ENCODE results near the gene HLA-E. TPM values are rescaled to one million over a fixed set of nuclear protein-coding genes. Genes with fewer than 3 reads are reported as not detected.
A peak's percentile ranks its signal among the peaks of the same experiment; 100 is the strongest.

The HLA-E gene
- 484 and 488 TPM in 2 replicates for total RNA-seq

- H3K27ac Mint-ChIP-seq: peak within 1 kb of the TSS; percentile 97
- H3K27me3 Mint-ChIP-seq: no peaks in the 10 kb centered on the region
- peaks cover 4% of the 10 kb centered on the region for H3K9me3 Mint-ChIP-seq
- H3K36me3 Mint-ChIP-seq (ENCODE audit: low read depth): peaks cover 54% of the 10 kb centered on the region
- intact Hi-C loops (cut with micrococcal nuclease): loop anchor here (1.0 to 10.0 kb wide), 6 partner anchors 20 to 325 kb away; partner anchors contain the start of genes DHX16, GNL1, MRPS18B and PPP1R10
- H3K4me3 Mint-ChIP-seq: peak within 1 kb of the TSS; percentile 100
- peaks cover 52% of the 10 kb centered on the region for H3K4me1 Mint-ChIP-seq
- DNase-seq: peak; percentile 98
These were observed at the start of gene HLA-E for GRCh38 chr6:30489081-30490025. Gene HLA-E, plus strand, starts transcription at chr6:30489509. Its CDS starts 23 bp downstream, at chr6:30489532.

DNA sequence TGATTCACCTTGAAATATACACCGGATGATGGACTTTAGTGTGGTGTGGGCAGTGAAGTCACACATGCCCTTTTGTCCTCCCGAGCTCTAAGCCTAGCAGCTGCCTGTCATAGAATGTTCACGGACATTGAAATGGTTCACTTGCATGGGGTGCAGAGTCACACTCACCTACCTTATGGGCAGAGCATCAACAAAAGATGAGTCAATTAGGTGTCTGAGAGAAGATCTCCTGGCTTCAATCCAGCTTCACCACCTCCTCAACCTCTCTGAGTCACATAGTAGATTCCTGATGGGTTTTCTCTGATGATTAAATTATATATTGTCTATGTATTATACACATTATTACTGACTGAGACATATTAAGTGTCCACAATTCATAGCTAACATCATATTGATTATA lies 48.1 kb upstream of the HLA-E start:
- no peaks in the 10 kb centered on the region for H3K36me3 Mint-ChIP-seq (ENCODE audit: low read depth)
- peaks cover 3% of the 10 kb centered on the region for H3K4me1 Mint-ChIP-seq
- intact Hi-C loops (cut with micrococcal nuclease): no loop called here
- H3K4me3 Mint-ChIP-seq: no peak overlapping the region
- H3K27ac Mint-ChIP-seq: no peak overlapping the region
- no peaks in the 10 kb centered on the region for H3K9me3 Mint-ChIP-seq
- DNase-seq: no peak
- H3K27me3 Mint-ChIP-seq: peaks cover 82% of the 10 kb centered on the region

DNA sequence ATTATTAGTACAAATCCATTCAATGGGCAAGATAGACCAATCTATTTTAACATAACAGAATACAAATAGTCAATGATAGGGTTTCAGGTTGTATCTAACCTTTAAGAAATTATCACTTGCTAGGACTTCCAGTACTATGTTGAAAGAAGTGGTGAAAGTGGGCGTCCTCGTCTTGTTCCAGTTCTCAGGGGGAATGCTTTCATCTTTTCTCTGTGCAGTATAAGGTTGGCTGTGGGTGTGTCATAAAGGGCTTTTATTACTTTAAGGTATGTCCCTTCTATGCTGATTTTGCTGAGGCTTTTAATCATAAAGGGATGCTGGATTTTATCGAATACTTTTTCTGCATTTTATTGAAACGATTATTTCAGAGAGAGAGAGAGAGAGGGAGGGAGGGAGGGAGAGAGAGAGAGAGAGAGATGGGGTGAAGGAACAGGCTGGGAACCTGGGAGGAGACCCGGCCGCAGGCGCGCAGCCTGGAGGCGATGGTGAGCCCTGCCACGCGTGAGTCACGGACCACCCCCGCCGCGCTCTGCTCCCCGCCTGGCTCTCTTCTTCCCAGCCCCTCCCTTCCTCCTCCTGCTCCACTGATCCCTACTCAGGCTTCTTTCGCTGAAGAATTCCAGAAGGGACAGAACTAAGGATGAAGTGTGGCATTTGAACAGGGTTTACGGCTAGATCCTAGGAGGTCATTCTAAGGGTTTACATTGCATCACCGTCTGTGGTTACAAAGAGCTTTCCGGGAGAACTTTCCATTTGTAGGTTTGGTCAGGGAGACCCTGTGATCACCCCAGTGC lies 45.5 kb upstream of the HLA-E start:
- DNase-seq: no peak
- Mint-ChIP-seq H3K27ac (no peak overlapping the region), H3K9me3 (no peaks in the 10 kb centered on the region), H3K27me3 (peaks cover 86% of the 10 kb centered on the region), H3K4me3 (no peak overlapping the region), H3K4me1 (peaks cover 3% of the 10 kb centered on the region), H3K36me3 (ENCODE audit: low read depth) (no peaks in the 10 kb centered on the region)
- intact Hi-C loops (cut with micrococcal nuclease): no loop called here

DNA sequence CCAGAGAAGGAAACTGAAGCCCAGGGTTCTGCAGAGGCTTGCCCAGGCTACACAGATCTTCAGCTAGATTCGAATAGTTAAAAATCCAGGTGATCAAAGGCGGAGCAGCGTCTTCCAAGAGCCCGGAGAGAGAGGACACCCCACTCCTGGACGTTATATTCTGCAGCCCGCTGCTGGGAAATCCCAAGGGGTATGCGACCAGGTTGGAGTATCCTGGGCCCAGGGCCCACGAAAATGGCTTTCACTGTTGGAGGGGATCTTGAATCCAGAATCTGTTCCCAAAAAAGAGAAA lies 44.9 kb upstream of the HLA-E start:
- Mint-ChIP-seq H3K27me3 (peaks cover 86% of the 10 kb centered on the region), H3K36me3 (ENCODE audit: low read depth) (no peaks in the 10 kb centered on the region), H3K4me1 (peaks cover 3% of the 10 kb centered on the region), H3K9me3 (no peaks in the 10 kb centered on the region), H3K4me3 (no peak overlapping the region), H3K27ac (no peak overlapping the region)
- no peak for DNase-seq
- intact Hi-C loops (cut with micrococcal nuclease): no loop called here

- H3K27me3 Mint-ChIP-seq: peaks cover 85% of the 10 kb centered on the region
- H3K4me1 Mint-ChIP-seq: peaks cover 12% of the 10 kb centered on the region
- no peak for DNase-seq
- no peak overlapping the region for H3K27ac Mint-ChIP-seq
- no peak overlapping the region for H3K4me3 Mint-ChIP-seq
- intact Hi-C loops (cut with micrococcal nuclease): no loop called here
- H3K9me3 Mint-ChIP-seq: no peaks in the 10 kb centered on the region
- no peaks in the 10 kb centered on the region for H3K36me3 Mint-ChIP-seq (ENCODE audit: low read depth)
These were observed 43.0 kb upstream of the HLA-E start for GRCh38 chr6:30446259-30446658.

GRCh38 chr6:30447237-30447636 lies 42.1 kb upstream of the HLA-E start:
- intact Hi-C loops (cut with micrococcal nuclease): no loop called here
- H3K4me1 Mint-ChIP-seq: peaks cover 21% of the 10 kb centered on the region
- DNase-seq: no peak
- no peaks in the 10 kb centered on the region for H3K36me3 Mint-ChIP-seq (ENCODE audit: low read depth)
- H3K9me3 Mint-ChIP-seq: no peaks in the 10 kb centered on the region
- no peak overlapping the region for H3K27ac Mint-ChIP-seq
- H3K27me3 Mint-ChIP-seq: peaks cover 86% of the 10 kb centered on the region
- H3K4me3 Mint-ChIP-seq: no peak overlapping the region

GRCh38 chr6:30450548-30450908 lies 38.8 kb upstream of the HLA-E start:
- intact Hi-C loops (cut with micrococcal nuclease): loop anchor here (5.0 kb wide), 3 partner anchors 38 to 348 kb away; no protein-coding TSS in a partner anchor
- Mint-ChIP-seq H3K36me3 (ENCODE audit: low read depth) (no peaks in the 10 kb centered on the region), H3K27me3 (peaks cover 87% of the 10 kb centered on the region), H3K9me3 (no peaks in the 10 kb centered on the region), H3K4me1 (peaks cover 26% of the 10 kb centered on the region), H3K4me3 (peak overlapping the region; percentile 64), H3K27ac (no peak overlapping the region)
- DNase-seq: no peak

DNA sequence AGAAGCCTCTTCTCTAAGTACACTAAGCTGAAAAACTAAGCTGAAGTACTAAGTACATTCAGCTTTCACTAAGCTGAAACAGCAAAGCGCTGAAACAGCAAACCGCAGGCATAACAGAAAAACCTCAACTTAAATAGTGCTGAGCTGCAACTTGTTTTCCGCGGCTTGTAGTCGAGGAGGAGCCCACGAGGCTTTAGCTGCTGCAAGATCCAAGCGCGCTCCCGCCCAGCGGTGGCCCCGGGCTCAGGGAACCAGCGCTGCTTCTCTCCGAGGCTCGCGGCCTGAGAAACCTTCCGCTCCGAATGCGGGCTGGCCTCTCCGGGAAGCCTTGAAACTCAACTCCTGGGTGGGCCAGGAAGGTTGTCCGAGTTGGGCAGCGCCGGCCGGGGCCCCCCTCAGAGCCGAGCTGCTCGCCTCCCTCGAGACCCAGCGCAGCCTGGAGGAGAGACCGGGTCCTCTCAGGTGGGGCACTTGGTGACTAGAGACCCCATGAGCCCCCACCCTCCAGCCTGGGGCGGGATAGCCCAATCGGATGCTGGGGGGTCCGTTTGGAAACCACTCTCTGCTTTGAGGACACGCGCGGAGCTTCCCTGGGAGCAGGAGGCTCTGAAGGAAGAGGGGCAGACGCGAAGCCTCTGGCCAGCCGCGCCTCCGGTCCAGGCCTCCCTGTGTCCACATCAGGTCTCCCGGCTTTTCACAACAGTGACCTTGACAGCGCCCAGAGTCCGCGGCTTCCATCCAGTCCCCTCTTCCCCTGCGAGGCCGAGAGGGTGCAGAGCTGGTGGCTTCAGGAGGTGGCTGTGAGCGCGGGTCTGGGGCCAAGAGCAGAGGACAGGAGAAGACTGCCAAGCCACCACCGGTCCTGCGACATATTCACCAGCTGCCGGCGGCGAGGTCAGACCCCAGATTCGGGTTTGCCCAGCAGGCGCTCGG lies 38.1 kb upstream of the HLA-E start:
- Mint-ChIP-seq H3K27me3 (peaks cover 86% of the 10 kb centered on the region), H3K4me1 (peaks cover 26% of the 10 kb centered on the region), H3K4me3 (peak overlapping the region; percentile 64), H3K9me3 (no peaks in the 10 kb centered on the region), H3K27ac (no peak overlapping the region), H3K36me3 (ENCODE audit: low read depth) (no peaks in the 10 kb centered on the region)
- intact Hi-C loops (cut with micrococcal nuclease): loop anchor here (5.0 kb wide), 3 partner anchors 39 to 349 kb away; no protein-coding TSS in a partner anchor
- DNase-seq: peak; percentile 91

DNA sequence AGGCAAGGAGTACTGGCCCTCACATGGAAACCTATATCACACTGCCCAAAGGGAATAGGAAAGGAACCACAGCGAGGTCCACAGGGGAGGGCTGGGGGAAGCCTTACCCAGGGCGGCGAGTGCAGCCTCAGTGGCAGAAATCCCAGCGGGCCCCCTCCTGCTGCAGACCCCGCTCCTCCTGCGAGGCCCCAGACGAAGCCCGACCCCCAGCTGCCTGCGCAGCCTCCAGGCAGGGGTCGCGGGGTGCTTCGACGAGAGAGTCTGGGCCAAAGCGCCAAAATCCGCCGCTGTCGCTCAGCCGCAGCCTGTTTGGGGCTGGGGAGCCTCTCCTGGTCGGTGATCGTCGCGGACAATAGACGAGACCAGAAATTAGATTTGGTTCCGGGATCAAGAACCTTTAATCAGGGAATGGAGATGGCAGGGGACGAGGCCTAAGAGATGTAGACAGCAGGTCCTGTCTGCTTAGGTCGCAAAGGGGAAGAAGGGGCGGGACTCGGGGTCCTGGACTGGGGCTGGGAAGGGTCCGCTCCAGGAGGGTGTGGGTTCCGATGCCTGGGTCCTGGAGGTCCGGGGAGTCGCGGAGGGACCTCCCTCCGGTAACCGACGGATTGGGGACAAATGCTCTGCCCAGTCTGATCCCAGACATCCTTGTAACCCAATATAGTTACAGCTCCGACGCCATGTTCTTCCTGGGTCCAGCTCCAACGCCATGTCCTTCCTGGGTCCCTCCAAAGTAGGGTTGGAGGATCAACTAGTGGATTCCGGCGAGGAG lies 36.4 kb upstream of the HLA-E start:
- Mint-ChIP-seq H3K4me1 (peaks cover 26% of the 10 kb centered on the region), H3K27me3 (peaks cover 82% of the 10 kb centered on the region), H3K9me3 (no peaks in the 10 kb centered on the region), H3K36me3 (ENCODE audit: low read depth) (no peaks in the 10 kb centered on the region), H3K4me3 (peak overlapping the region; percentile 45), H3K27ac (no peak overlapping the region)
- no peak for DNase-seq
- intact Hi-C loops (cut with micrococcal nuclease): loop anchor here (1.0 to 5.0 kb wide), 4 partner anchors 10 to 351 kb away; no protein-coding TSS in a partner anchor

GRCh38 chr6:30453508-30454116 lies 35.7 kb upstream of the HLA-E start:
- Mint-ChIP-seq H3K9me3 (no peaks in the 10 kb centered on the region), H3K36me3 (ENCODE audit: low read depth) (no peaks in the 10 kb centered on the region), H3K27me3 (peaks cover 82% of the 10 kb centered on the region), H3K4me3 (peak overlapping the region; percentile 45), H3K4me1 (peaks cover 26% of the 10 kb centered on the region), H3K27ac (no peak overlapping the region)
- intact Hi-C loops (cut with micrococcal nuclease): loop anchor here (1.0 to 5.0 kb wide), 4 partner anchors 10 to 351 kb away; no protein-coding TSS in a partner anchor
- DNase-seq: peak; percentile 97

DNA sequence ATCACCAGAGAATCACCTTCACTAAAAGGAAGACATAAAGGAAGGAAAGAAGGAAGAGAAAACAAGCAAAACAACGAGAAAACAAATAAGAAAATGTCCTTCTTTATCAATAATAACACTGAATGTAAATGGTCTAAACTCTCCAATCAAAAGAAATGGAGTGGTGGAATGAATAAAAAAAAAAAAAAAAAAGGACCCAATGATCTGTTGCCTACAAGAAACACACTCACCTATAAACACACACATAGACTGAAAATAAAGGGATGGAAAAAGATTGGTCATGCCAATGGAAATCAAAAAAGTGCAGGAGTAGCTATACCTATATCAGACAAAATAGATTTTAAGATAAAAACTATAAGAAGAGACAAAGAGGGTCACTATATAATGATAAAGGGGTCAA lies 30.2 kb upstream of the HLA-E start:
- Mint-ChIP-seq H3K4me3 (no peak overlapping the region), H3K27ac (no peak overlapping the region), H3K4me1 (peaks cover 8% of the 10 kb centered on the region), H3K36me3 (ENCODE audit: low read depth) (no peaks in the 10 kb centered on the region), H3K27me3 (peaks cover 88% of the 10 kb centered on the region), H3K9me3 (peaks cover 8% of the 10 kb centered on the region)
- DNase-seq: no peak
- intact Hi-C loops (cut with micrococcal nuclease): no loop called here

DNA sequence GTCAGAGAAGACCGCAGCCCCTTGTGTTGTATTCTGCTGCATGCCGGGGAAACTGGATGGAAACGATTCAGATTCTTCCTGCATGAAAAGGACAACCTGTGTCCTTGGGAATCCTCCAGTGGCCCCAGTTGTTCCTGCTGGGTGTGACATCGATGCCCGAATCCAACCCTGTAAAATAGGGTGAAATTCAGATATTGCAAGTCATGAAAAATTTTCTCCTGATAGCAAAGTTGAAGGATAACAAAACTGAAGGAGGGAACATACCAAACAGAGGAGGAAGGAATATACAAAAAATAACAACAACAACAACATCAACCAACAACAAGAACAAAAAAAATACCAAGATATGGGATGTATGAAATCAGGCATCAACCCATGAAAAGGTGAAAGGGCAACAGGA lies 28.3 kb upstream of the HLA-E start:
- intact Hi-C loops (cut with micrococcal nuclease): no loop called here
- DNase-seq: no peak
- Mint-ChIP-seq H3K27me3 (peaks cover 88% of the 10 kb centered on the region), H3K4me1 (peaks cover 13% of the 10 kb centered on the region), H3K36me3 (ENCODE audit: low read depth) (no peaks in the 10 kb centered on the region), H3K4me3 (no peak overlapping the region), H3K9me3 (peaks cover 8% of the 10 kb centered on the region), H3K27ac (no peak overlapping the region)
